ENCODE data around the gene KCNIP2.

- TF ChIP-seq CTCF (IDR thresholded peaks at IDR 0.05; ENCODE audit: low read length) (no peak), EZH2 (optimal IDR thresholded peaks at IDR 0.05; ENCODE audit: low read depth, low read length) (no peak)
These were observed 36.6 kb upstream of the KCNIP2 start for GRCh38 chr10:101880232-101880573.

Measured in MM.1S (cell line).